Large intestine (tissue), 3 donors: ENCODE measurements around the gene SHLD1. TPM values are rescaled to one million over a fixed set of nuclear protein-coding genes. Genes with fewer than 3 reads are reported as not detected.

Source experiments
- DNase-seq, 2 donors: peaks; one replicate each; pipeline versions ENCODE4 v3.0.0 to v3.0.0-alpha.2; 2013
- H3K27ac ChIP-seq: one replicate; pipeline ENCODE4 v1.5.1; 2013; ENCODE audit warnings: low read length
- H3K27me3 ChIP-seq: 2 replicates; pipeline ENCODE4 v1.6.1; 2013; ENCODE audit warnings: low read length; ENCODE audit not compliant: control insufficient read depth, insufficient read depth
- H3K36me3 ChIP-seq: 2 replicates; pipeline ENCODE4 v1.6.1; 2013; ENCODE audit warnings: low read length; ENCODE audit not compliant: control insufficient read depth, insufficient read depth
- H3K4me1 ChIP-seq: one replicate; pipeline ENCODE4 v1.6.1; 2013; ENCODE audit warnings: low read length; ENCODE audit not compliant: control insufficient read depth, insufficient read depth
- H3K4me3 ChIP-seq: one replicate; pipeline ENCODE4 v1.5.1; 2013; ENCODE audit warnings: low read length
- H3K9me3 ChIP-seq: one replicate; pipeline ENCODE4 v1.6.1; 2013; ENCODE audit warnings: mild to moderate bottlenecking, low read depth, low read length, moderate library complexity; ENCODE audit not compliant: control insufficient read depth
- WGBS: methylation state at CpG from one replicate; pipeline ENCODE4 v1.1.5; 2013; ENCODE audit warnings: low lambda C conversion rate; ENCODE audit not compliant: insufficient coverage; 5-methylcytosine and 5-hydroxymethylcytosine counted together
- polyA plus RNA-seq: library from polyadenylated mRNA; unstranded; fragments of 120-200 nt; gene quantifications from one replicate; pipeline ENCODE4 v1.2.1, GENCODE V29; 2013

Gene SHLD1
- polyA plus RNA-seq, 1 donor = 14.6 TPM

GRCh38 chr20:5845681-5846615 is 95.7 kb downstream of the SHLD1 start:
- peak in 1 of 2 donors; percentile 45 for DNase-seq
- no peak overlapping the region for H3K4me3 ChIP-seq
- H3K27me3 ChIP-seq = no peaks in the 10 kb centered on the region
- peaks cover 2% of the 10 kb centered on the region for H3K9me3 ChIP-seq
- no peaks in the 10 kb centered on the region for H3K4me1 ChIP-seq
- WGBS = 30% methylated on average over 2 of the region's 12 CpGs
- H3K27ac ChIP-seq = no peak overlapping the region
- H3K36me3 ChIP-seq = no peaks in the 10 kb centered on the region

GRCh38 chr20:5848711-5849505 is 98.7 kb downstream of the SHLD1 start:
- no peak overlapping the region for H3K4me3 ChIP-seq
- no peak overlapping the region for H3K27ac ChIP-seq
- H3K27me3 ChIP-seq = no peaks in the 10 kb centered on the region
- H3K9me3 ChIP-seq = no peaks in the 10 kb centered on the region
- H3K4me1 ChIP-seq = no peaks in the 10 kb centered on the region
- no peak for DNase-seq
- no peaks in the 10 kb centered on the region for H3K36me3 ChIP-seq
- 100% methylated on average over 6 of the region's 11 CpGs for WGBS

- WGBS = no CpG with 5 or more reads among the region's 3 CpGs
Observed at GRCh38 chr20:5855939-5856338, 105.7 kb downstream of the SHLD1 start.

GRCh38 chr20:5859608-5860007 is 109.4 kb downstream of the SHLD1 start:
- Histone ChIP-seq H3K27me3 (no peaks in the 10 kb centered on the region), H3K27ac (no peak overlapping the region), H3K4me1 (no peaks in the 10 kb centered on the region), H3K9me3 (no peaks in the 10 kb centered on the region), H3K36me3 (peaks cover 8% of the 10 kb centered on the region), H3K4me3 (no peak overlapping the region)
- no peak for DNase-seq
- WGBS = no CpG with 5 or more reads among the region's 5 CpGs

More at GRCh38 chr20:5855939-5856338, 105.7 kb downstream of the SHLD1 start:
- DNase-seq = no peak
- no peaks in the 10 kb centered on the region for H3K9me3 ChIP-seq
- no peaks in the 10 kb centered on the region for H3K4me1 ChIP-seq
- H3K27me3 ChIP-seq = no peaks in the 10 kb centered on the region
- no peak overlapping the region for H3K4me3 ChIP-seq
- H3K36me3 ChIP-seq = peaks cover 2% of the 10 kb centered on the region
- H3K27ac ChIP-seq = no peak overlapping the region

GRCh38 chr20:5862703-5863039 is 112.5 kb downstream of the SHLD1 start:
- no peak for DNase-seq
- peaks cover 6% of the 10 kb centered on the region for H3K36me3 ChIP-seq
- H3K4me1 ChIP-seq = no peaks in the 10 kb centered on the region
- H3K27ac ChIP-seq = no peak overlapping the region
- WGBS = no CpG with 5 or more reads among the region's 3 CpGs
- no peak overlapping the region for H3K4me3 ChIP-seq
- no peaks in the 10 kb centered on the region for H3K27me3 ChIP-seq
- H3K9me3 ChIP-seq = no peaks in the 10 kb centered on the region

GRCh38 chr20:5863040-5863833 is 113.0 kb downstream of the SHLD1 start:
- no peaks in the 10 kb centered on the region for H3K27me3 ChIP-seq
- peaks cover 6% of the 10 kb centered on the region for H3K36me3 ChIP-seq
- H3K4me1 ChIP-seq = no peaks in the 10 kb centered on the region
- no peak for DNase-seq
- H3K27ac ChIP-seq = no peak overlapping the region
- H3K4me3 ChIP-seq = no peak overlapping the region
- WGBS = no CpG with 5 or more reads among the region's 12 CpGs
- H3K9me3 ChIP-seq = no peaks in the 10 kb centered on the region

- DNase-seq = no peak
- WGBS = no CpG with 5 or more reads among the region's 6 CpGs
Observed at GRCh38 chr20:5864428-5864827, 114.2 kb downstream of the SHLD1 start.

GRCh38 chr20:5864873-5865587 is 114.8 kb downstream of the SHLD1 start:
- Histone ChIP-seq H3K36me3 (peaks cover 6% of the 10 kb centered on the region), H3K4me1 (no peaks in the 10 kb centered on the region), H3K27ac (no peak overlapping the region), H3K4me3 (no peak overlapping the region), H3K27me3 (no peaks in the 10 kb centered on the region), H3K9me3 (no peaks in the 10 kb centered on the region)
- 70% methylated on average over 5 of the region's 10 CpGs for WGBS
- DNase-seq = no peak

More at GRCh38 chr20:5864428-5864827, 114.2 kb downstream of the SHLD1 start:
- H3K27me3 ChIP-seq = no peaks in the 10 kb centered on the region
- peaks cover 6% of the 10 kb centered on the region for H3K36me3 ChIP-seq
- H3K27ac ChIP-seq = no peak overlapping the region
- H3K9me3 ChIP-seq = no peaks in the 10 kb centered on the region
- no peak overlapping the region for H3K4me3 ChIP-seq
- no peaks in the 10 kb centered on the region for H3K4me1 ChIP-seq

- H3K27ac ChIP-seq = no peak overlapping the region
- 83% methylated on average over 1 of the region's 2 CpGs for WGBS
Observed at GRCh38 chr20:5865604-5866003, 115.4 kb downstream of the SHLD1 start.

More at GRCh38 chr20:5865604-5866003, 115.4 kb downstream of the SHLD1 start:
- no peak for DNase-seq
- Histone ChIP-seq H3K4me3 (no peak overlapping the region), H3K27me3 (no peaks in the 10 kb centered on the region), H3K9me3 (no peaks in the 10 kb centered on the region), H3K36me3 (peaks cover 6% of the 10 kb centered on the region), H3K4me1 (no peaks in the 10 kb centered on the region)
